H1 (cell line): ENCODE results near the gene TP53BP2. TPM values are rescaled to one million over a fixed set of nuclear protein-coding genes. Genes with fewer than 3 reads are reported as not detected.

Source experiments
- BACH1 ChIP-seq: IDR thresholded peaks from 2 replicates; pipeline ENCODE4 v1.6.1; 2012; ENCODE audit warnings: low read length, improper control_type of control experiment
- JUND ChIP-seq: IDR thresholded peaks from 2 replicates; pipeline ENCODE4 v1.6.1; 2011; ENCODE audit warnings: mild to moderate bottlenecking, improper control_type of control experiment, low read length
- polyA plus RNA-seq, 7 experiments: library from polyadenylated mRNA; depleted of rRNA in 3 of 7; stranded (reverse) in 5 of 7; unstranded in 2 of 7; fragments of >200 nt in 5 of 7; fragments of 200-250 nt in 2 of 7; gene quantifications; 1 replicate in 5 of 7; 2 replicates in 1 of 7; 4 replicates in 1 of 7; pipeline versions ENCODE4 v1.2.1 to v1.2.3, GENCODE V29; 2011 to 2013; ENCODE audit warnings: missing spikeins in 2 of 7, mixed read lengths in 2 of 7
- total RNA-seq: library from RNA; stranded (reverse); fragmentation: NEBNext Ultra II Directional; extraction: Animal tissue kit (Norgen Biotek cat#: 25700); gene quantifications from 2 replicates; pipeline ENCODE4 v1.2.1, GENCODE V29; 2021
- TF ChIP-seq, protein P1 (sequence below): IDR thresholded peaks from 2 replicates; pipeline ENCODE4 v1.6.1; 2012; ENCODE audit warnings: inconsistent platforms

The TP53BP2 gene
- total and polyA plus RNA-seq, 2 of the 8 experiments (the other 6 are each of a cell fraction or from before 2014, with no cell fraction given), result 18.0 to 38.7 TPM

DNA sequence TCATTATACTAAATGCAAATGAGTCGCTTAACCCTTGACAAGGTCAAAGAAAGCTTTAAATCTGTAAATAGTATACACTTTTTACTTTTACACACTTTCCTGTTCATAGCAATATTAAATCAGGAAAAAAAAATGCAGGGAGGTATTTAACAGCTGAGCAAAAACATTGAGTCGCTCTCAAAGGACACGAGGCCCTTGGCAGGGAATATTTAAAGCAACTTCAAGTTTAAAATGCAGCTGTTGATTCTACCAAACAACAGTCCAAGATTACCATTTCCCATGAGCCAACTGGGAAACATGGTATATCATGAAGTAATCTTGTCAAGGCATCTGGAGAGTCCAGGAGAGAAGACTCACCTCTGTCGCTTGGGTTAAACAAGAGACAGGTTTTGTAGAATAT is 70.7 kb downstream of the TP53BP2 start (continued):
- TF ChIP-seq JUND (no peak), BACH1 (no peak)
- TF ChIP-seq, protein P1, sequence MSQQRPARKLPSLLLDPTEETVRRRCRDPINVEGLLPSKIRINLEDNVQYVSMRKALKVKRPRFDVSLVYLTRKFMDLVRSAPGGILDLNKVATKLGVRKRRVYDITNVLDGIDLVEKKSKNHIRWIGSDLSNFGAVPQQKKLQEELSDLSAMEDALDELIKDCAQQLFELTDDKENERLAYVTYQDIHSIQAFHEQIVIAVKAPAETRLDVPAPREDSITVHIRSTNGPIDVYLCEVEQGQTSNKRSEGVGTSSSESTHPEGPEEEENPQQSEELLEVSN, result no peak
